GM19372 (cell line): ENCODE data around the gene TAS2R9.
"Not testable (repeated sequence)": the region's sequence is repeated elsewhere in the genome, so short reads cannot be mapped to it uniquely, and the experiment has no call there.

ENCODE experiments used
- ATAC-seq: cut with Tn5 transposase; IDR thresholded peaks from one replicate; pipeline ENCODE4 v1.9.1; 2021; ENCODE audit warnings: mild to moderate bottlenecking, low read depth, moderate library complexity; ENCODE audit not compliant: unreplicated experiment

Gene TAS2R9

GRCh38 chr12:10810068-10810467 is at the start of gene TAS2R9:
TSS of gene TAS2R9 (minus strand) at chr12:10810168. CDS start at chr12:10810075, 93 bp downstream.
- no peak for ATAC-seq

GRCh38 chr12:10855807-10856206 is 45.8 kb upstream of the TAS2R9 start:
- no peak for ATAC-seq

GRCh38 chr12:10853776-10854175 is 43.8 kb upstream of the TAS2R9 start:
- no peak for ATAC-seq

GRCh38 chr12:10851243-10851858 is 41.4 kb upstream of the TAS2R9 start:
- no peak for ATAC-seq

- no peak for ATAC-seq
Observed at GRCh38 chr12:10849425-10849878, 39.5 kb upstream of the TAS2R9 start, which contains the start of gene PRR4. TSS of gene PRR4 (minus strand) at chr12:10849475. CDS start at chr12:10849437, 38 bp downstream.

- no peak for ATAC-seq
Observed at GRCh38 chr12:10847744-10848143, 37.8 kb upstream of the TAS2R9 start.

GRCh38 chr12:10842862-10843261 is 32.9 kb upstream of the TAS2R9 start:
- no peak for ATAC-seq

- ATAC-seq, result no peak
Observed at GRCh38 chr12:10838461-10838860, 28.5 kb upstream of the TAS2R9 start.

GRCh38 chr12:10829994-10830393 is 20.0 kb upstream of the TAS2R9 start:
- no peak for ATAC-seq

- ATAC-seq, result no peak
Observed at GRCh38 chr12:10826258-10826657, 16.3 kb upstream of the TAS2R9 start, which contains the start of gene TAS2R10. TSS of gene TAS2R10 (minus strand) at chr12:10826358. CDS start at chr12:10826269, 89 bp downstream.

- no peak for ATAC-seq
Observed at GRCh38 chr12:10824957-10825356, 15.0 kb upstream of the TAS2R9 start.

GRCh38 chr12:10811883-10812536 is 2.0 kb upstream of the TAS2R9 start:
- no peak for ATAC-seq

GRCh38 chr12:10807186-10807585 is 2.8 kb downstream of the TAS2R9 start, which contains the start of gene TAS2R8:
TSS of gene TAS2R8 (minus strand) at chr12:10807286. CDS start at chr12:10806980, 306 bp downstream.
- no peak for ATAC-seq

- no peak for ATAC-seq
Observed at GRCh38 chr12:10802587-10802986, 7.4 kb downstream of the TAS2R9 start, which contains the start of gene TAS2R7. TSS of gene TAS2R7 (minus strand) at chr12:10802627. CDS start at chr12:10802570, 57 bp downstream.

GRCh38 chr12:10801741-10802140 is 8.2 kb downstream of the TAS2R9 start:
- no peak for ATAC-seq

- ATAC-seq, result no peak
Observed at GRCh38 chr12:10794222-10794621, 15.7 kb downstream of the TAS2R9 start.

GRCh38 chr12:10791769-10792168 is 18.2 kb downstream of the TAS2R9 start:
- not testable (repeated sequence) for ATAC-seq

GRCh38 chr12:10783252-10783651 is 26.7 kb downstream of the TAS2R9 start:
- no peak for ATAC-seq

- ATAC-seq, result no peak
Observed at GRCh38 chr12:10779103-10779502, 30.9 kb downstream of the TAS2R9 start.

GRCh38 chr12:10771132-10771733 is 38.7 kb downstream of the TAS2R9 start:
- ATAC-seq, result no peak

GRCh38 chr12:10759657-10760056 is 50.3 kb downstream of the TAS2R9 start:
- no peak for ATAC-seq
